Nephron progenitor cell (in vitro differentiated cells): Measurements from ENCODE around the gene BAZ1A.

ENCODE experiments used
- DNase-seq: peaks from one replicate; pipeline ENCODE4 v3.0.0; 2021
- H3K27ac Mint-ChIP-seq: 2 replicates; pipeline ENCODE4 v1.8.0; 2021; ENCODE audit warnings: mild to moderate bottlenecking, moderate library complexity, mixed read lengths
- H3K27me3 Mint-ChIP-seq: 2 replicates; pipeline ENCODE4 v1.8.0; 2021; ENCODE audit warnings: mild to moderate bottlenecking, low read depth, mixed read lengths; ENCODE audit not compliant: poor library complexity
- H3K36me3 Mint-ChIP-seq: 2 replicates; pipeline ENCODE4 v1.8.0; 2021; ENCODE audit warnings: low read depth, mixed read lengths
- H3K4me1 Mint-ChIP-seq: 2 replicates; pipeline ENCODE4 v1.8.0; 2021; ENCODE audit warnings: mixed read lengths
- H3K4me3 Mint-ChIP-seq: 2 replicates; pipeline ENCODE4 v1.8.0; 2021; ENCODE audit warnings: mild to moderate bottlenecking, moderate library complexity, mixed read lengths
- H3K9me3 Mint-ChIP-seq: 2 replicates; pipeline ENCODE4 v1.8.0; 2021; ENCODE audit warnings: mild to moderate bottlenecking, moderate library complexity, mixed read lengths
- CTCF ChIP-seq: fragments of 200-600 bp; sonication (generic); IDR thresholded peaks from 2 replicates; pipeline ENCODE4 v1.5.0; 2021; ENCODE audit warnings: antibody characterized with exemption

The BAZ1A gene

GRCh38 chr14:34843011-34843554, 32.1 kb downstream of the BAZ1A start:
- Mint-ChIP-seq H3K9me3 (no peaks in the 10 kb centered on the region), H3K36me3 (peaks cover 74% of the 10 kb centered on the region), H3K4me1 (no peaks in the 10 kb centered on the region), H3K4me3 (no peak overlapping the region), H3K27me3 (no peaks in the 10 kb centered on the region), H3K27ac (peak overlapping the region; percentile 20)
- no peak for DNase-seq
- TF ChIP-seq CTCF = no peak

DNA sequence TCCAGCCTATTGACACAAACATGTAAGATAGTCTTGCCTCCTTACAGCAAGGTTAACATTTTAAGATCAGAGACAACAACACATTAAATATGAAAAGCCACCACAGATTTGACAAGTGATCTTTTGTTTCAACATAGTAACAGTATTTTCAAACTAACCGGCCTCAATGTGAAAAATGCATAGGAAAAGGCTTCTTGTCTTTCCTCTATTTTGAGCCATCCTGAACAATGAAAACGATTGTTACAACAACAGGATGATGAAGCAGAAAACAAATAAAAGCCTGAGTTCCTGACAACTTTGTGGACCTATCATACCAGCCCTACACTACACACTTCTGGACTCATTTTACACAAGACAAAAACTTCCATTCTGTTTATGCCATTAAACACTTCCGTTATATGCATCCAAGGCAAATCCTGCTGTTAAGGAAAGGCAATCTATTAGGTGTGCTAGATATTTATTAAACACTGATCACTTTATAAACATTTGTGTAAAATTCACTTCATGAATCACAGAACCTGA, 37.3 kb downstream of the BAZ1A start:
- Mint-ChIP-seq H3K4me3 (no peak overlapping the region), H3K4me1 (no peaks in the 10 kb centered on the region), H3K27ac (peak overlapping the region; percentile 68), H3K9me3 (no peaks in the 10 kb centered on the region), H3K36me3 (peaks cover 47% of the 10 kb centered on the region), H3K27me3 (no peaks in the 10 kb centered on the region)
- no peak for TF ChIP-seq CTCF
- no peak for DNase-seq

DNA sequence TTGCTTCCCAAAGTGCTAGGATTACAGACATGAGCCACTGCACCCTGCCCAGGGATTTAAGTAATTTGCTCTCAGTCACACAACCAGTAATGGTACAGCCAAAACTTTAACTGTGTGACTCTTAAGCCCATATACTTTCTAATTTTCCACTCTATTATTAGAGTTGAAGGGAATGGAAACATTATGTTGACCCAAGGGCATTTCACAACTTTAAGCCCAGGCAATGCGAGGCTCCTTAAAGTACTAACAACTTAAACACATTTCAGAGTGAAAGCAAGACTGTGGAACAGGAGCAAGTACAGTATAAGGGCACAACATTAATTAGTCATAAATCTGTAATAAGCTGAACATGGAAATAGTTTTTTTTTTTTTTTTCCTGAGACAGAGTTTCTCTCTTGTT, 39.8 kb downstream of the BAZ1A start:
- no peaks in the 10 kb centered on the region for H3K27me3 Mint-ChIP-seq
- H3K36me3 Mint-ChIP-seq = peaks cover 27% of the 10 kb centered on the region
- H3K4me3 Mint-ChIP-seq = no peak overlapping the region
- H3K9me3 Mint-ChIP-seq = no peaks in the 10 kb centered on the region
- TF ChIP-seq CTCF = no peak
- DNase-seq = no peak
- no peaks in the 10 kb centered on the region for H3K4me1 Mint-ChIP-seq
- H3K27ac Mint-ChIP-seq = no peak overlapping the region

DNA sequence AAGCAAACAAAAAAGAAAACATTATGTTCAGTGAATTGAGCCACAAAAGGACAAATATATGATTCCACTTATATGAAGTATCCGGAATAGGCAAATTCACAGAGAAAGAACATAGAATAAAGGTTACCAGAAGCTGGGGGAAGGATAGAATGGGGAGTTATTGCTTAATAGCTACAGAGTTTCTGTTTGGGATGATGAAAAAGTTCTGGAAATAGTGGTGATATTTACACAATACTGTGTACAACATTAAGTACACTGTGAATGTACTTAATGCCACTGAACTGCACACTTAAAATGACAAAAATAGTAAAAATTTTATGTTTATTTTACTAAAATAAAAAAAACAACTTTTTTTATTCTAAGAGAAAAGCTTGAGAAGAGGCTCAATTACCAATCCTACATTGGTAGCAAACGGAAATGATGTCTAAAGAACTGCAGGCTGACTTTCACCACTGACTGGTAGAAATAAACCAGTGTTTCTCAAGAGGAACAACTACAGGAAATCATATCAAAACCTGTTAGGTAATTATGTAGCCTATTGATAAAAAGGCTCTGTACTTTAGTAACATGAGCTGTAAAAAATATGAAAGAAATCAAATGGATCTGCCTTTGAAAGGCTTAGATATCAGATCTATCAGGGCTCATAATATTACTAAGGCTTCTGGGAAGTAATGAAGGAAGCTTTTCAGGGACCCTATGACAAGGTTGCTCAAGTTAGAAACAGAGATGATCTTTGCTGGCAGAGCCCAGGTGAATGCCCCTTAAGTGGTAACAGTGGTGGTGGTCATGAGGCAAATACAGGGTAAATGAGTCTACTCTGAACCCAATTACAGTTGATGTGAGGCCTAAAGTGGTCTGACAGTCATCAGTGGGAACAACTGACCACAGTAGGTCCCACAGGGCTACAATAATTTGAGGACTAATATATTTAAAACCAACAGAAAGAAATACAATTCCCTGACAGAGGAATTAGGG, 41.3 kb downstream of the BAZ1A start:
- TF ChIP-seq CTCF = no peak
- DNase-seq = no peak
- Mint-ChIP-seq H3K4me1 (no peaks in the 10 kb centered on the region), H3K27me3 (no peaks in the 10 kb centered on the region), H3K9me3 (no peaks in the 10 kb centered on the region), H3K4me3 (no peak overlapping the region), H3K27ac (peak overlapping the region; percentile 26), H3K36me3 (peaks cover 27% of the 10 kb centered on the region)

GRCh38 chr14:34826661-34827060, 48.5 kb downstream of the BAZ1A start:
- DNase-seq = no peak
- Mint-ChIP-seq H3K4me3 (no peak overlapping the region), H3K4me1 (peaks cover 5% of the 10 kb centered on the region), H3K27ac (no peak overlapping the region), H3K36me3 (peaks cover 60% of the 10 kb centered on the region), H3K27me3 (peaks cover 3% of the 10 kb centered on the region), H3K9me3 (peaks cover 3% of the 10 kb centered on the region)
- no peak for TF ChIP-seq CTCF
